COR-L47 (cell line): ENCODE measurements around the gene CAPS2.
"Not testable (repeated sequence)": the region's sequence is repeated elsewhere in the genome, so short reads cannot be mapped to it uniquely, and the experiment has no call there.

Experiments used
- DNase-seq: peaks from one replicate; lab custom pipeline; 2025; lab: John Stamatoyannopoulos, UW

CAPS2 gene

GRCh38 chr12:75329918-75330826 lies at the start of gene CAPS2:
Gene CAPS2, minus strand, starts transcription at chr12:75330324. Its CDS starts 3,826 bp downstream, at chr12:75326498.
- DNase-seq: peak; percentile 81

DNA sequence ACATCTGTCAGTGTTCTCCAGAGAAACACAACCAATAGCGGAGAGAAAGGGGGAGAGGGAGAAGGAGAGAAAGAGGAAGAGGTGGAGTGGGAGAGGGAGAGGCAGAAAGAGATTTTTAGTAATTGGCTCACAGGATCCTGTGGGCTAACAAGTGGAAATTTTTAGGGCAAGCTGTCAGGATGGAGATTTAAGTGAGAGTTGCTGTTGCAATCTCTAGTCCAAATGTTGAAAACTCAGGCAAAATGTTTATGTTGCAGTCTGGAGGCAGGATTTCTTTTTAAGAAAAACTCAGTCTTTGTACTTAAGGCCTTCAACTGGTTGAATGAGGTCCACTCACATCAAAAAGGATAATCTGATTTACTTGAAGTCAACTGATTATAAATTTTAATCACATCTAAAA lies 48.2 kb upstream of the CAPS2 start:
- DNase-seq: no peak

- DNase-seq: no peak
Observed at GRCh38 chr12:75374971-75375370, 44.8 kb upstream of the CAPS2 start.

GRCh38 chr12:75366629-75367028 lies 36.5 kb upstream of the CAPS2 start:
- DNase-seq: no peak

DNA sequence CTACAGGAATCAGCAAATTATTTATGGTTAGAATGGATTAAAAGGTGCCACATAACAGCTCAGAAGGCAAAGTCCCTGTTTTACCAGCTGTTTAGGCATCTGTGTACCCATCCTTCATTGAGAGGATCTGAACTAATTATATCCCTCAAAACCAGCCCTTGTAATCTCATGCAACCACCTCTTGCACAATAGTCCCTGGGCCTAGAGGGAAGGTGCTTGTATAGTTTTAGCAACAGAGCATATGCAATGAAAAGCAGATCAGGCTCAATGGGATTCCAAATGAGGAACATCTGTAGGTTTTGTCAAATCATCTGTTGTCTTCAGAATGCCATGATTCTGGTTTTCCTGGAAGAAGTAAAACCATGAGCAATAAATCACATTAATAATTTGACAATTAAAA lies 34.8 kb upstream of the CAPS2 start:
- DNase-seq: no peak

- no peak for DNase-seq
Observed at GRCh38 chr12:75361408-75361807, 31.3 kb upstream of the CAPS2 start.

DNA sequence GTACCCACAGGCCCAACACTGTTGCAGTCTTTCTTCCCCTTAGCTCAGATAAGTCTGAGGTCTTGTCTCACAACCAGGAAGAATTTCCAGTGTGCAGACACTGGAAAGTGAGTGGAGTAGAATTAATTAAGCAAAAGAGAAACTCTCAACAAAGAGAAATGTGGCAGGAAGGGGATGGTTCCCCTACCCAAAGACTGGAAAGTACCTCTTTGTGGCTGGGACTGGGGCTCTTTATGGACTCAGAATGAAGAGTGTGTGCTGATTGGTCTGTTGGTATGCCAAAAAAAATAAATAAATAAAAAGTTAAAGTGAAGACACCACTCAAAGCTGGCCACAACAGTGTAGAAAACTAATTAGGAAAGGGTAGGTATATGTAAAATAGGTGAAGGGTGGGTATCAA lies 30.8 kb upstream of the CAPS2 start:
- no peak for DNase-seq

- DNase-seq: no peak
Observed at GRCh38 chr12:75354011-75354410, 23.9 kb upstream of the CAPS2 start.

DNA sequence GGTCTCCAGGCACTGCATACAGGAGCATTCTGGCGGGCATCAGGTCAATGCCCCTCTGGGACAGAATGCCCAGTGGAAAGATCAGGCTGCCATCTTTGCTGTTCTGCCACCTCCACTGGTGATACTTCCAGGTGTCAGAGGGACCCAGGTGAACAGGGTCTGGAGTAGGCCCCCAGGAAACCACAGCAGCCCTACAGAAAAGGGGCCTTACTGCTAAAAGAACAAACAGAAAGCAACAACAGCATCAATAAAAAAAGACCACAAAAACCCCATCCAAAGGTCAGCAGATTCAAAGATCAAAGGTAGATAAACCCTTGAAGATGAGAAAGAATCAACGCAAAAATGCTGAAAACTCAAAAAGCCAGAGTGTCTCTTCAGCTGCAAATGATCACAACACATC lies 20.3 kb upstream of the CAPS2 start:
- no peak for DNase-seq

- no peak for DNase-seq
Observed at GRCh38 chr12:75349946-75350345, 19.8 kb upstream of the CAPS2 start.

DNA sequence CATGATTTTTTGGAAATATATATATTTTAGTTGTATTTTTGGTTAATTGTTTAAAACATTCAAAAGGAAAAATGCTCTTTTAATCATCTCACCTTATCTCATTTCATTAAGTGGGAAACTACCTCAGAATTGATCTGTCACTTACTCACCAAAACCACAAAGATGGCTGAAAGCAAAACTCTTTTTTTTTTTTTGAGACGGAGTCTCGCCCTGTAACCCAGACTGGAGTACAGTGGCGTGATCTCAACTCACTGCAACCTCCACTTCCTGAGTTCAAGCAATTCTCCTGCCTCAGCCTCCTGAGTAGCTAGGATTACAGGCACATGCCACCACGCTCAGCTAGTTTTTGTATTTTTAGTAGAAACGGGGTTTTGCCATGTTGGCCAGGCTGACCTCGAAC lies 16.1 kb upstream of the CAPS2 start:
- not testable (repeated sequence) for DNase-seq

DNA sequence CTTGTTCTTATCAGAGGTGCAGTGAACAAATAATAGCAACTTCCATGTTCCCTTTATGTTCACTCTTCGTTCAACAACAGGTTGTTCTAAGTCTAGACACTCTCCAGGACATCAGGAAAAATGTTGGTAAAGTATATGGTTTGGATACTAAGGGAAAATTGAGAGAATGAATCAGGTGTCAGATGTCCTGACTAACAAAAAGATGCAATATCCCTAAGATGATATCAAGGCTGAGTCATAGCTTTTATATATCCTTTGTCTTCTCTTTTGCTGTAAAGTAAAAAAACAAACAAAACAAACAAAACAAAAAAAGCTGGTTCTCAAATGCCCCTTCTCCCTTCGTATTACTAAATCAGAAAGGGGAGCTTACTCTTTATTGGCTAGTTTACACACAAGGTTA lies 15.4 kb upstream of the CAPS2 start:
- no peak for DNase-seq

DNA sequence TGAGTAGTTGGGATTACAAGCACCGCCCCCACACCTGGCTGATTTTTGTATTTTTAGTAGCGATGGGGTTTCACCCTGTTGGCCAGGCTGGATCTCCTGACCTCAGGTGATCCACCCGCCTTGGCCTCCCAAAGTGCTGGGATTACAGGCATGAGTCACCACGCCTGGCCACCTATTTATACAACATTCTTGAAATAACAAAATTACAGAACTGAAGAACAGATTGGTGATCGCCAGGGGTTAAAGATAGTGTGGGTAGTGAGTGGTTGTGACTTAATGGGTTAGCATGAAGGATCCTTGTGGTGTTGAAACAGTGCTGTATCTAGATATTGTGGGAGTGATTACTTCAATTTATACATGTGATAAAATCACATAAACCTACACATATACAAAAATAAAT lies 11.7 kb upstream of the CAPS2 start:
- DNase-seq: no peak

GRCh38 chr12:75337905-75338304 lies 7.8 kb upstream of the CAPS2 start:
- DNase-seq: no peak

DNA sequence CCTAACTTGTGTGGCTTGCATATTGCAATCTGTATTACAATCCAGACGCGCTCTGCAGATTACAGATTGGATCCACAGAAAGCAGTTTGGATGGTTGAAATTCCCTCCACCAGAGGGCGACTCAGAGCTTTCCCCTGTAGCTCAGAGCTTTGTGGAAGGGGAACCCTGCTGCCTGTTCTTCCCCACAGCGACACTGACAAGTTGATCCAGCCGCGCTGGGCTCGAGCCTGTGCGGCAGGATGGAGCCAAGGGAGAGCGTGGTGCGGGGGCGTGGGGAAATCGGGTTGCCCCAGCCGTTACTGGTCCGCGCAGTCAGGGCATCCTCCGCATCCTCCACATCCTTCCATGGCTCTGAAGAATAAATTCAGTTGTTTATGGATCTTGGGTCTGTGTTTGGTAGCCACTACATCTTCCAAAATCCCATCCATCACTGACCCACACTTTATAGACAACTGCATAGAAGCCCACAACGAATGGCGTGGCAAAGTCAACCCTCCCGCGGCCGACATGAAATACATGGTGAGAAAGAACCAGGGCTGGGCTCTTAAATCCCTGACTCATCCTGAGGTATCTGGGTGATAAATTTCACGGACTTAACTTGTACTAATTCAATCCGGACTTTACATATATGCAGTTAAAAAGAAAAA lies 4.4 kb upstream of the CAPS2 start, which contains the start of gene GLIPR1L1:
Gene GLIPR1L1 (plus strand): TSS at position 287 of the 647 bp plus-strand sequence. CDS start 59 bp downstream, at position 346.
- DNase-seq: peak; percentile 62

- no peak for DNase-seq
Observed at GRCh38 chr12:75327642-75328041, 2.5 kb downstream of the CAPS2 start.

GRCh38 chr12:75323663-75324062 lies 6.5 kb downstream of the CAPS2 start:
- no peak for DNase-seq

DNA sequence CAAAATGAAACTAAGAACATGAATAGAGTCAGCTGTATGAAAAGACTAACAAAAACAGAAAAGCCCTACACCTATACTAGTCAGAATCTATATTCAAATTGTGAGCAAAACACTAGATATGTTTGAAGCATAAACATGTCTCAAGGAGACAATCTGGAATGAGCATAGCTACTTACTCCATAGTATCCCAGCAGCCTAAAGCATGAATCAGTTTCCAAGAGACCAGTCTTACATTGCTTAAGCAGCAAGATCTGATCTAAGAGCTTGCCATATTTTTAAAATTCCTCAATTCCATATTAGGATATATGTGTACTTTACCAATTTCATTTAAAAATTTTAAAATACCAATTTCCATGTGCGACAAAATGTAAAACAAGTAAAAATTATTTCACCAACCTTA lies 7.7 kb downstream of the CAPS2 start:
- DNase-seq: no peak

DNA sequence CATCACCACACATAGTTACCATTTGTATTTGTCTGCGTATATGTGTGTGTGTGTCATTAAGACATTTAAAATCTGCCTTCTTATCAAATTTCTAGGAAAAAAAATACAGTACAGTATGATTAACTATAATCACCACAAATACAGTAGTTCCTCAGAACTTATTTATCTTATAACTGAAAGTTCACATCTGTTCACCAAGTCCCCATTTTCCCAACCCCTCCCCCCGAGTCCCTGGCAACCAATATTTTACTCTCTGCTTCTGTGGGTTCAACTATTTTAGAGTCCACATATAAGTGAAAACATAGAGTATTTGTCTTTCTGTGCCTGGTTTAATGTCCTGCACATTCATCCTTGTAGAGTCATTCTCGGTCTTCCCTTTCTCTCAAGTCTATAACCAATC lies 12.3 kb downstream of the CAPS2 start:
- no peak for DNase-seq

DNA sequence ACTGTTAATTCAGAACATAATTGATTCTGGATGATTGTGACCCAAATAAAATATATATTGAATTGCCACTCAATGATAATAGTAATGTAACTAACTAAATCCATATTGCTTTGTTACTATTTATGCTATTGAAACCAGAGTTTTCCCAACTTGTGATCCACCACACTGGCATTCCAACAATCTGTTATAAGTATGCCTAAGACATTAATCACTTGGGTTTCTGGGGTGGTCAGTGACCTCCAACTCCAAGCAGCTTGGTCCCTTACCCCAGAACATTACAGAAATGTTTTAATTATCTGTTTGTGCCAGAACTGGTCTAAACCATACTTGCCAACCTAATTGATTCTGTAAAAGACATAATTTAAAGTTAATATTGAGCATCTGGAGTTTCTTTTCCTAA lies 14.6 kb downstream of the CAPS2 start:
- DNase-seq: no peak

GRCh38 chr12:75311369-75311768 lies 18.8 kb downstream of the CAPS2 start:
- no peak for DNase-seq

GRCh38 chr12:75308279-75308678 lies 21.8 kb downstream of the CAPS2 start:
- no peak for DNase-seq
